Neutrophil (primary cell): ENCODE data around the gene KIAA0232.

ENCODE experiments used
- H3K27ac ChIP-seq: fragments of 200-600 bp; sonication (generic); 2 replicates; pipeline ENCODE4 v1.5.1; 2016; ENCODE audit warnings: mild to moderate bottlenecking, moderate library complexity
- H3K27me3 ChIP-seq: fragments of 200-600 bp; sonication (generic); 2 replicates; pipeline ENCODE4 v1.6.0; 2016; ENCODE audit warnings: mild to moderate bottlenecking
- H3K36me3 ChIP-seq: fragments of 200-600 bp; sonication (generic); 2 replicates; pipeline ENCODE4 v1.5.1; 2017
- H3K4me1 ChIP-seq, 2 experiments: fragments of 200-600 bp in 1 of 2; sonication (generic) in 1 of 2; 1 replicate in 1 of 2; 2 replicates in 1 of 2; pipeline versions ENCODE4 v1.5.1 to v1.6.1; 2013 to 2016; ENCODE audit warnings: low read depth in 1 of 2, low read length in 1 of 2, mild to moderate bottlenecking in 1 of 2, moderate library complexity in 1 of 2; ENCODE audit not compliant: control insufficient read depth in 1 of 2, insufficient read depth in 1 of 2
- H3K4me3 ChIP-seq, 2 experiments: fragments of 200-600 bp in 1 of 2; sonication (generic) in 1 of 2; 1 replicate in 1 of 2; 2 replicates in 1 of 2; pipeline ENCODE4 v1.5.1; 2013 to 2016; ENCODE audit warnings: low read depth in 1 of 2, low read length in 1 of 2, mild to moderate bottlenecking in 1 of 2, moderate library complexity in 1 of 2
- H3K9me3 ChIP-seq: fragments of 200-600 bp; sonication (generic); 2 replicates; pipeline ENCODE4 v1.5.1; 2016
- TF ChIP-seq, protein P1 (sequence below): fragments of 200-600 bp; sonication (generic); IDR thresholded peaks from 2 replicates; pipeline ENCODE4 v1.5.1; 2016; ENCODE audit warnings: antibody characterized with exemption

Gene KIAA0232

GRCh38 chr4:6932475-6932874 lies 149.9 kb downstream of the KIAA0232 start:
- Histone ChIP-seq H3K27ac (peak overlapping the region; percentile 46), H3K4me1 (peaks cover 54 to 57% of the 10 kb centered on the region in 2 experiments), H3K9me3 (no peaks in the 10 kb centered on the region), H3K4me3 (no peak overlapping the region), H3K27me3 (no peaks in the 10 kb centered on the region), H3K36me3 (peaks cover 29% of the 10 kb centered on the region)
- TF ChIP-seq, protein P1, sequence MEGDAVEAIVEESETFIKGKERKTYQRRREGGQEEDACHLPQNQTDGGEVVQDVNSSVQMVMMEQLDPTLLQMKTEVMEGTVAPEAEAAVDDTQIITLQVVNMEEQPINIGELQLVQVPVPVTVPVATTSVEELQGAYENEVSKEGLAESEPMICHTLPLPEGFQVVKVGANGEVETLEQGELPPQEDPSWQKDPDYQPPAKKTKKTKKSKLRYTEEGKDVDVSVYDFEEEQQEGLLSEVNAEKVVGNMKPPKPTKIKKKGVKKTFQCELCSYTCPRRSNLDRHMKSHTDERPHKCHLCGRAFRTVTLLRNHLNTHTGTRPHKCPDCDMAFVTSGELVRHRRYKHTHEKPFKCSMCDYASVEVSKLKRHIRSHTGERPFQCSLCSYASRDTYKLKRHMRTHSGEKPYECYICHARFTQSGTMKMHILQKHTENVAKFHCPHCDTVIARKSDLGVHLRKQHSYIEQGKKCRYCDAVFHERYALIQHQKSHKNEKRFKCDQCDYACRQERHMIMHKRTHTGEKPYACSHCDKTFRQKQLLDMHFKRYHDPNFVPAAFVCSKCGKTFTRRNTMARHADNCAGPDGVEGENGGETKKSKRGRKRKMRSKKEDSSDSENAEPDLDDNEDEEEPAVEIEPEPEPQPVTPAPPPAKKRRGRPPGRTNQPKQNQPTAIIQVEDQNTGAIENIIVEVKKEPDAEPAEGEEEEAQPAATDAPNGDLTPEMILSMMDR: no peak

DNA sequence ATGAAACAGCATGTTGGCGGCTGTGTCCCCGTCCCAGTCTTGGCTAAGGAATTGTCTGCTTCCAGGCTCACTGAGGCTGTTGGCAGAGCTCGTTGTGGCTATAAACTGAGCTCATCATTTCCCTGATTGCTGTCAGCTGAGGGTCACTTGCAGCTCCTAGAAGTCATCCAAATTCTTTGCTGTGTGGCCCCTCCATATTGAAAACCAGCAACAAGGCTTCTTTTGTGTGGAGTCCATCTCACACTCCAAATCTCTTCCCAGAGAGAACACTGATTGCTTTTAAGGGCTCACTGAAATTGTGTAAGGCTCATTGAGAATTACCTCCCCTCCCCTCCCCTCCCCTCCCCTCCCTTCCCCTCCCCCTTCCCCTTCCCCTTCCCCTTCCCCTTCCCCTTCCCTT lies 150.4 kb downstream of the KIAA0232 start:
- Histone ChIP-seq H3K36me3 (peaks cover 29% of the 10 kb centered on the region), H3K4me1 (peaks cover 54 to 57% of the 10 kb centered on the region in 2 experiments), H3K27me3 (no peaks in the 10 kb centered on the region), H3K4me3 (no peak overlapping the region), H3K27ac (peak overlapping the region; percentile 46), H3K9me3 (no peaks in the 10 kb centered on the region)
- TF ChIP-seq, protein P1: no peak
